ENCODE results near the gene CPEB2. TPM values are rescaled to one million over a fixed set of nuclear protein-coding genes. Genes with fewer than 3 reads are reported as not detected.

Gene CPEB2
- 10 to 100 TPM in 2 of 4 donors, 1 to 10 TPM in 2; 8.7 to 13.1 (median 10.1) TPM for total RNA-seq

DNA sequence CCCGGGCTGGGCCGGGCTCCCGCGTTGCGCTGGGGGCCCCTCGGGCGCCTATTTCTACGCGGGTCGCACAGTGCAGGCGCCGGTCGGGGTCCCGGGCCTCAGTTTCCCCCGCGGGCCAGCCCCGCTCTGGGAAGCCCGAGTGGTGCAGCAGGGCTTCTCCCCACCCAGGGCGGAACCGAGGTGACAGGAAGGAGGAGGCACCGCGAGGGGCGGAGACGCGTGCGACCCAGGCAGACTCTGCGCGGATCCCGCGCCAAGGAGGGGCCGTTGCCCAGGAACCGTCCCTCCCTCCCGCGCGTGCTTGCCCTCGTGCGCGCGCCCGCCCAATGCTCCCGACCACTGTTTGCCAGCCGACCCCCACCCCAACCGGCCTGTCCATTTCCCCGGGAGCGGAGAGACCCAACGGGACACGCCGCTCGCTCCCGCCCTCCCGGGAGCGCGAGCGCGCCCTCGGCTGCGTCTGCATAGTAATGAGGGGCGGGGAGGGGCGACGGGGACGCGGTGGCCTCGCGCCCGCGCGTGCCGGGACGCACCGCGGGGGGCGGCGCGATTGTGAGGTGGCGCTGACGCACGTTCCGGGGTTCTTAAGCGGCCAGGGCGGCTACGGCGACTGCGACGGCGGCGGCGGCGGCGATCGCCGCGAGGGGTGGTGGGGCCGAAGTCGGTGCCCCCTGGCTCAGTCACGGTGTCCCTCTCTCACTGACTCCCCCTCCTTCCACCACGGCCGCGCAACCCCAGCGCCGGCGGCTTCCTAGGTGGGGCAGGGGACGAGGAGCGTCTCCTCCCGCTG, at the start of gene CPEB2:
CPEB2 (plus strand) TSS at position 613 of the 790 bp plus-strand sequence. CDS start 193 bp downstream, outside the sequence.
- H3K27me3 ChIP-seq = no peaks in the 10 kb centered on the region
- H3K4me1 ChIP-seq = peaks cover 17 to 18% of the 10 kb centered on the region in 2 donors
- H3K36me3 ChIP-seq = no peaks in the 10 kb centered on the region
- in situ Hi-C loops (cut with MboI; ENCODE audit: low sequenced_read_pairs in 4 of 4) = loop anchor here in 3 of 4 donors (10.0 to 25.0 kb wide), 6 partner anchors 460 to 1365 kb away; partner anchors contain the start of genes BOD1L1 (in 2 of the 3), CC2D2A (in 2 of the 3) and FBXL5 (in 1 of the 3)
- peak within 1 kb of the TSS; percentile 96 to 99 (median 98) for H3K27ac ChIP-seq
- peak within 1 kb of the TSS; percentile 71 to 92 (median 84) for H3K4me3 ChIP-seq
- intact Hi-C loops (cut with DNase I; ENCODE audit: low total_unique reads) = loop anchor here (2.0 to 5.0 kb wide), 4 partner anchors 653 to 1520 kb away; partner anchors contain the start of genes FBXL5, RAB28 and TAPT1
- DNase-seq (peak; percentile 88 to 95), ATAC-seq (peak; percentile 62 to 69)
- TF ChIP-seq, protein P1, sequence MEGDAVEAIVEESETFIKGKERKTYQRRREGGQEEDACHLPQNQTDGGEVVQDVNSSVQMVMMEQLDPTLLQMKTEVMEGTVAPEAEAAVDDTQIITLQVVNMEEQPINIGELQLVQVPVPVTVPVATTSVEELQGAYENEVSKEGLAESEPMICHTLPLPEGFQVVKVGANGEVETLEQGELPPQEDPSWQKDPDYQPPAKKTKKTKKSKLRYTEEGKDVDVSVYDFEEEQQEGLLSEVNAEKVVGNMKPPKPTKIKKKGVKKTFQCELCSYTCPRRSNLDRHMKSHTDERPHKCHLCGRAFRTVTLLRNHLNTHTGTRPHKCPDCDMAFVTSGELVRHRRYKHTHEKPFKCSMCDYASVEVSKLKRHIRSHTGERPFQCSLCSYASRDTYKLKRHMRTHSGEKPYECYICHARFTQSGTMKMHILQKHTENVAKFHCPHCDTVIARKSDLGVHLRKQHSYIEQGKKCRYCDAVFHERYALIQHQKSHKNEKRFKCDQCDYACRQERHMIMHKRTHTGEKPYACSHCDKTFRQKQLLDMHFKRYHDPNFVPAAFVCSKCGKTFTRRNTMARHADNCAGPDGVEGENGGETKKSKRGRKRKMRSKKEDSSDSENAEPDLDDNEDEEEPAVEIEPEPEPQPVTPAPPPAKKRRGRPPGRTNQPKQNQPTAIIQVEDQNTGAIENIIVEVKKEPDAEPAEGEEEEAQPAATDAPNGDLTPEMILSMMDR (IDR thresholded peaks at IDR 0.05 in 4 of 5, conservative IDR thresholded peaks at IDR 0.05 in 1 of 5) = no peak
- TF ChIP-seq POLR2A (IDR thresholded peaks at IDR 0.05) = peak; percentile 98 to 100
- no peaks in the 10 kb centered on the region for H3K9me3 ChIP-seq

DNA sequence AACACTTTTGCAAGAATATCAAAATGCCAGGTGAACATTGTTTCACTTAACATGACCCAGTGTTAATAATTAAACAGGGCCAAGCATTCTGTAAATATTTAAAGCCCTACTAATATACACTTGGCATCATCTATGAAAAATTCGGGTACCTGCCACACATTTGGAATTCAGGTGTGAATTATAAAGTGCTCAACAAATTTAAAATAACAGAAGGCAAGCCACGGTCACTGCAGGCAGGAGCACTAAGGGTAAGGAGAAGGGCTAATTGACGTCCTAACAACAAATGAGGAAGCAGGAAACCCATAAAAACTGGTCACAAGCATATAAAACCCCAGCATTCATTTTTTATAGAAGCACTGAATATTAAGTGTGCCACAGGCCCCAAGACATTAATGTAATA, 43.8 kb upstream of the CPEB2 start:
- Histone ChIP-seq H3K4me1 (no peaks in the 10 kb centered on the region), H3K9me3 (no peaks in the 10 kb centered on the region), H3K27ac (no peak overlapping the region), H3K27me3 (no peaks in the 10 kb centered on the region), H3K36me3 (no peaks in the 10 kb centered on the region), H3K4me3 (no peak overlapping the region)
- DNase-seq (no peak), ATAC-seq (no peak)
- in situ Hi-C loops (cut with MboI; ENCODE audit: low sequenced_read_pairs in 4 of 4) = no loop called here
- intact Hi-C loops (cut with DNase I; ENCODE audit: low total_unique reads) = no loop called here
- no peak for TF ChIP-seq POLR2A (IDR thresholded peaks at IDR 0.05)
- TF ChIP-seq, protein P1 (IDR thresholded peaks at IDR 0.05 in 4 of 5, conservative IDR thresholded peaks at IDR 0.05 in 1 of 5) = no peak

DNA sequence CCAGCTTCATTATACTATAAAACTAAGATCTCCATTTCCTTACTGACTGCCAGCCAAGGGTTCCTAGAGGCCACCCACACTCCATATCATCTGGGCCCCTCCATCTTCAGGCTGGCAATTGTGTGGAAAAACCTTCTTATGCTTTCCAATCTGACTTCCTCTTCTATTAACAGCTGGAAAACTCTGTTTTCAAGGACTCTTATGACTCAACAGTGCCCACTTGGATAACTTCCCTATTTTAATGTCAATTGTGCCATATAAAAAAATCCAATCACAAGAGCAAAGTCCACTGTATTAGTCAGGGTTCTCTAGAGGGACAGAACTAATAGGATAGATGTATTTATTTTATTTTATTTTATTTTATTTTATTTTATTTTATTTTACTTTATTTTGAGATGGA, 41.0 kb upstream of the CPEB2 start:
- no peak for ATAC-seq
- H3K4me1 ChIP-seq = no peaks in the 10 kb centered on the region
- no peak for TF ChIP-seq POLR2A (IDR thresholded peaks at IDR 0.05)
- TF ChIP-seq, protein P1 (IDR thresholded peaks at IDR 0.05 in 4 of 5, conservative IDR thresholded peaks at IDR 0.05 in 1 of 5) = no peak
- no peaks in the 10 kb centered on the region for H3K9me3 ChIP-seq
- H3K27me3 ChIP-seq = no peaks in the 10 kb centered on the region
- H3K36me3 ChIP-seq = no peaks in the 10 kb centered on the region
- in situ Hi-C loops (cut with MboI; ENCODE audit: low sequenced_read_pairs in 4 of 4) = no loop called here
- H3K4me3 ChIP-seq = no peak overlapping the region
- H3K27ac ChIP-seq = no peak overlapping the region
- DNase-seq = no peak
- intact Hi-C loops (cut with DNase I; ENCODE audit: low total_unique reads) = no loop called here

DNA sequence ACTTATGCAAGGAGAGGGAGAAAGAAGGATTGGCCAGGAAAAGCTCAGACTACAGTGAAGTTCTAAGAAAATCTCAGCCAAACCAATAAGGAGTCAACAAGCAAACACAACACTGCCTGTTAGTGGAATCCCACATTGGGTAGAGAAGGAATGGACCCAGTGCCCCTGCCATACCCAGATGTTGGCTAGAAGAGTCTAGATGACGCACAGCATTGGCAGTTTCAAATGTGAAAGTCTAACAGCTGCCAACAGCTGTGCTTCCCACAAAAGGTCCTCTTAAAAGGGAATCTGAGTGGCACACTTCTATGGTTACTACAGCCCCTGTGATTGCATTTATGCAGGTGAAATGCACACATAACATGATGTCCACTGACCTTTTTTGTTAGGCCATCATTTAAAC, 37.2 kb upstream of the CPEB2 start:
- H3K36me3 ChIP-seq = no peaks in the 10 kb centered on the region
- no peak for TF ChIP-seq POLR2A (IDR thresholded peaks at IDR 0.05)
- TF ChIP-seq, protein P1 (IDR thresholded peaks at IDR 0.05 in 4 of 5, conservative IDR thresholded peaks at IDR 0.05 in 1 of 5) = no peak
- H3K27ac ChIP-seq = no peak overlapping the region
- H3K9me3 ChIP-seq = no peaks in the 10 kb centered on the region
- no peak overlapping the region for H3K4me3 ChIP-seq
- in situ Hi-C loops (cut with MboI; ENCODE audit: low sequenced_read_pairs in 4 of 4) (no loop called here), intact Hi-C loops (cut with DNase I; ENCODE audit: low total_unique reads) (no loop called here)
- no peak for DNase-seq
- no peaks in the 10 kb centered on the region for H3K4me1 ChIP-seq
- no peak for ATAC-seq
- H3K27me3 ChIP-seq = no peaks in the 10 kb centered on the region
